HG02642 (cell line): Measurements from ENCODE around the gene ASCL1.

Source experiments
- ATAC-seq: cut with Tn5 transposase; IDR thresholded peaks from one replicate; pipeline ENCODE4 v1.9.1; 2021; ENCODE audit warnings: mild to moderate bottlenecking; ENCODE audit not compliant: unreplicated experiment, poor library complexity

The ASCL1 gene

GRCh38 chr12:102950950-102951619 is 6.4 kb upstream of the ASCL1 start:
- no peak for ATAC-seq

- no peak for ATAC-seq
Measured at GRCh38 chr12:102951841-102952240, 5.6 kb upstream of the ASCL1 start.

- ATAC-seq = no peak
Measured at GRCh38 chr12:102953221-102953620, 4.3 kb upstream of the ASCL1 start.

GRCh38 chr12:102954134-102954533 is 3.3 kb upstream of the ASCL1 start:
- ATAC-seq = no peak

GRCh38 chr12:102955926-102956737 is 1.3 kb upstream of the ASCL1 start:
- ATAC-seq = no peak

GRCh38 chr12:102956738-102957327 is 641 bp upstream of the ASCL1 start:
- ATAC-seq = no peak

- peak; percentile 61 for ATAC-seq
Measured at GRCh38 chr12:102958073-102958829, 777 bp downstream of the ASCL1 start.

GRCh38 chr12:102958830-102959176 is 1.3 kb downstream of the ASCL1 start:
- peak; percentile 5 for ATAC-seq

- no peak for ATAC-seq
Measured at GRCh38 chr12:102959391-102959790, 1.9 kb downstream of the ASCL1 start.

- ATAC-seq = no peak
Measured at GRCh38 chr12:102960766-102961465, 3.4 kb downstream of the ASCL1 start.

GRCh38 chr12:102961466-102961855 is 4.0 kb downstream of the ASCL1 start:
- ATAC-seq = no peak

- ATAC-seq = no peak
Measured at GRCh38 chr12:102962532-102962931, 5.1 kb downstream of the ASCL1 start.

GRCh38 chr12:102962986-102963385 is 5.5 kb downstream of the ASCL1 start:
- ATAC-seq = no peak

GRCh38 chr12:102963796-102964195 is 6.3 kb downstream of the ASCL1 start:
- ATAC-seq = no peak

- peak; percentile 76 for ATAC-seq
Measured at GRCh38 chr12:102964872-102965271, 7.4 kb downstream of the ASCL1 start.

GRCh38 chr12:102965281-102966155 is 8.0 kb downstream of the ASCL1 start:
- peak; percentile 46 for ATAC-seq

GRCh38 chr12:102966200-102966863 is 8.9 kb downstream of the ASCL1 start:
- no peak for ATAC-seq

- ATAC-seq = no peak
Measured at GRCh38 chr12:102970780-102971179, 13.3 kb downstream of the ASCL1 start.

GRCh38 chr12:102971227-102971626 is 13.8 kb downstream of the ASCL1 start:
- no peak for ATAC-seq
